Mammary epithelial cell (primary cell): Measurements from ENCODE around the gene PSD2.

Experiments
- CTCF ChIP-seq, 2 donors: IDR thresholded peaks in 1 of 2; conservative IDR thresholded peaks in 1 of 2; 2 replicates each; pipeline ENCODE4 v1.5.1; 2011 to 2012; ENCODE audit warnings: inconsistent platforms in 2 of 2, low read length in 2 of 2, mild to moderate bottlenecking in 2 of 2, control low read depth in 1 of 2, low read depth in 1 of 2; ENCODE audit not compliant: insufficient read depth in 1 of 2; ENCODE audit errors: extremely low read depth in 1 of 2
- EZH2 ChIP-seq: IDR thresholded peaks from 2 replicates; pipeline ENCODE4 v1.6.1; 2012; ENCODE audit warnings: low read length, inconsistent platforms, borderline replicate concordance

- TF ChIP-seq CTCF (conservative IDR thresholded peaks at IDR 0.05 in 1 of 2, IDR thresholded peaks at IDR 0.05 in 1 of 2; ENCODE audit: extremely low read depth in 1 of 2, insufficient read depth in 1 of 2, low read depth in 1 of 2, low read length in 2 of 2) (no peak), EZH2 (no peak)
These were observed 47.8 kb upstream of the PSD2 start for GRCh38 chr5:139747583-139748504.
